Erythroblast (primary cell): ENCODE measurements around the gene MYO5C.

ENCODE experiments used
- GATA1 ChIP-seq: IDR thresholded peaks from 2 replicates; pipeline ENCODE4 v1.6.1; 2011; ENCODE audit warnings: low read depth, mild to moderate bottlenecking, control low read depth, low read length, moderate library complexity
- POLR2A ChIP-seq: IDR thresholded peaks from 2 replicates; pipeline ENCODE4 v1.6.1; 2011; ENCODE audit warnings: mild to moderate bottlenecking, low read length

- TF ChIP-seq POLR2A (no peak), GATA1 (no peak)
These were observed 87.2 kb downstream of the MYO5C start for GRCh38 chr15:52208306-52208946.
